Measurements from ENCODE around the gene EMILIN3. TPM values are rescaled to one million over a fixed set of nuclear protein-coding genes. Genes with fewer than 3 reads are reported as not detected.

EMILIN3 gene
- total RNA-seq, 2 experiments from 2014 or later: not detected

GRCh38 chr20:41398408-41398807 lies 31.8 kb upstream of the EMILIN3 start:
- DNase-seq (no peak), ATAC-seq (ENCODE audit: low read depth) (no peak)
- peaks cover 2% of the 10 kb centered on the region for H3K27me3 Mint-ChIP-seq
- no peak overlapping the region for H3K27ac Mint-ChIP-seq
- peaks cover 5% of the 10 kb centered on the region for H3K36me3 Mint-ChIP-seq
- H3K4me3 Mint-ChIP-seq: no peak overlapping the region
- no peaks in the 10 kb centered on the region for H3K9me3 Mint-ChIP-seq
- peaks cover 1% of the 10 kb centered on the region for H3K4me1 Mint-ChIP-seq
- POLR2A ChIA-PET: no interaction called here

GRCh38 chr20:41395667-41396664 lies 29.3 kb upstream of the EMILIN3 start:
- H3K36me3 Mint-ChIP-seq: no peaks in the 10 kb centered on the region
- peak overlapping the region; percentile 44 for H3K4me3 Mint-ChIP-seq
- ATAC-seq (ENCODE audit: low read depth) (no peak), DNase-seq (no peak)
- no peak overlapping the region for H3K27ac Mint-ChIP-seq
- peaks cover 2% of the 10 kb centered on the region for H3K27me3 Mint-ChIP-seq
- H3K4me1 Mint-ChIP-seq: no peaks in the 10 kb centered on the region
- POLR2A ChIA-PET: no interaction called here
- no peaks in the 10 kb centered on the region for H3K9me3 Mint-ChIP-seq

- no peaks in the 10 kb centered on the region for H3K4me1 Mint-ChIP-seq
- H3K27ac Mint-ChIP-seq: no peak overlapping the region
- no peak overlapping the region for H3K4me3 Mint-ChIP-seq
- no peak for DNase-seq
- H3K36me3 Mint-ChIP-seq: no peaks in the 10 kb centered on the region
- POLR2A ChIA-PET: no interaction called here
- H3K27me3 Mint-ChIP-seq: peaks cover 2% of the 10 kb centered on the region
- no peaks in the 10 kb centered on the region for H3K9me3 Mint-ChIP-seq
- no peak for ATAC-seq (ENCODE audit: low read depth)
Measured at GRCh38 chr20:41394931-41395666, 28.5 kb upstream of the EMILIN3 start.

GRCh38 chr20:41394081-41394480 lies 27.5 kb upstream of the EMILIN3 start:
- POLR2A ChIA-PET: no interaction called here
- H3K9me3 Mint-ChIP-seq: no peaks in the 10 kb centered on the region
- H3K27ac Mint-ChIP-seq: no peak overlapping the region
- ATAC-seq (ENCODE audit: low read depth) (no peak), DNase-seq (no peak)
- no peak overlapping the region for H3K4me3 Mint-ChIP-seq
- peaks cover 7% of the 10 kb centered on the region for H3K27me3 Mint-ChIP-seq
- H3K4me1 Mint-ChIP-seq: no peaks in the 10 kb centered on the region
- H3K36me3 Mint-ChIP-seq: no peaks in the 10 kb centered on the region

GRCh38 chr20:41393705-41394066 lies 27.1 kb upstream of the EMILIN3 start:
- Mint-ChIP-seq H3K4me1 (no peaks in the 10 kb centered on the region), H3K9me3 (no peaks in the 10 kb centered on the region), H3K27me3 (peaks cover 7% of the 10 kb centered on the region), H3K27ac (no peak overlapping the region), H3K4me3 (no peak overlapping the region), H3K36me3 (no peaks in the 10 kb centered on the region)
- POLR2A ChIA-PET: no interaction called here
- ATAC-seq (ENCODE audit: low read depth) (no peak), DNase-seq (no peak)

- POLR2A ChIA-PET: no interaction called here
- no peak for DNase-seq
- no peak overlapping the region for H3K4me3 Mint-ChIP-seq
- ATAC-seq (ENCODE audit: low read depth): no peak
- peaks cover 8% of the 10 kb centered on the region for H3K27me3 Mint-ChIP-seq
- H3K4me1 Mint-ChIP-seq: no peaks in the 10 kb centered on the region
- no peak overlapping the region for H3K27ac Mint-ChIP-seq
- no peaks in the 10 kb centered on the region for H3K36me3 Mint-ChIP-seq
- no peaks in the 10 kb centered on the region for H3K9me3 Mint-ChIP-seq
Measured at GRCh38 chr20:41392871-41393704, 26.5 kb upstream of the EMILIN3 start.

- DNase-seq (no peak), ATAC-seq (ENCODE audit: low read depth) (no peak)
- Mint-ChIP-seq H3K36me3 (no peaks in the 10 kb centered on the region), H3K27ac (no peak overlapping the region), H3K4me3 (no peak overlapping the region), H3K9me3 (no peaks in the 10 kb centered on the region), H3K27me3 (peaks cover 14% of the 10 kb centered on the region), H3K4me1 (no peaks in the 10 kb centered on the region)
- POLR2A ChIA-PET: no interaction called here
Measured at GRCh38 chr20:41392295-41392694, 25.7 kb upstream of the EMILIN3 start.

- no peak overlapping the region for H3K27ac Mint-ChIP-seq
- H3K27me3 Mint-ChIP-seq: peaks cover 17% of the 10 kb centered on the region
- H3K9me3 Mint-ChIP-seq: no peaks in the 10 kb centered on the region
- H3K4me3 Mint-ChIP-seq: no peak overlapping the region
- POLR2A ChIA-PET: no interaction called here
- DNase-seq (no peak), ATAC-seq (ENCODE audit: low read depth) (no peak)
- no peaks in the 10 kb centered on the region for H3K4me1 Mint-ChIP-seq
- H3K36me3 Mint-ChIP-seq: no peaks in the 10 kb centered on the region
Measured at GRCh38 chr20:41391587-41392001, 25.0 kb upstream of the EMILIN3 start.

- no peaks in the 10 kb centered on the region for H3K9me3 Mint-ChIP-seq
- ATAC-seq (ENCODE audit: low read depth): no peak
- no peaks in the 10 kb centered on the region for H3K4me1 Mint-ChIP-seq
- no peak for DNase-seq
- no peak overlapping the region for H3K4me3 Mint-ChIP-seq
- no peak overlapping the region for H3K27ac Mint-ChIP-seq
- peaks cover 17% of the 10 kb centered on the region for H3K27me3 Mint-ChIP-seq
- POLR2A ChIA-PET: no interaction called here
- no peaks in the 10 kb centered on the region for H3K36me3 Mint-ChIP-seq
Measured at GRCh38 chr20:41390889-41391288, 24.3 kb upstream of the EMILIN3 start.

GRCh38 chr20:41387444-41387851 lies 20.8 kb upstream of the EMILIN3 start:
- ATAC-seq (ENCODE audit: low read depth): no peak
- H3K36me3 Mint-ChIP-seq: no peaks in the 10 kb centered on the region

GRCh38 chr20:41386502-41387427 lies 20.1 kb upstream of the EMILIN3 start:
- Mint-ChIP-seq H3K27me3 (peaks cover 22% of the 10 kb centered on the region), H3K9me3 (peaks cover 2% of the 10 kb centered on the region), H3K4me3 (no peak overlapping the region), H3K36me3 (no peaks in the 10 kb centered on the region), H3K4me1 (no peaks in the 10 kb centered on the region), H3K27ac (no peak overlapping the region)
- no peak for ATAC-seq (ENCODE audit: low read depth)
- DNase-seq: no peak
- POLR2A ChIA-PET: no interaction called here

More at GRCh38 chr20:41387444-41387851, 20.8 kb upstream of the EMILIN3 start:
- H3K27ac Mint-ChIP-seq: no peak overlapping the region
- DNase-seq: no peak
- POLR2A ChIA-PET: no interaction called here
- no peak overlapping the region for H3K4me3 Mint-ChIP-seq
- peaks cover 17% of the 10 kb centered on the region for H3K27me3 Mint-ChIP-seq
- H3K9me3 Mint-ChIP-seq: peaks cover 2% of the 10 kb centered on the region
- H3K4me1 Mint-ChIP-seq: no peaks in the 10 kb centered on the region

- H3K27ac Mint-ChIP-seq: no peak overlapping the region
- DNase-seq (no peak), ATAC-seq (ENCODE audit: low read depth) (no peak)
- peaks cover 4% of the 10 kb centered on the region for H3K4me1 Mint-ChIP-seq
- H3K9me3 Mint-ChIP-seq: peaks cover 2% of the 10 kb centered on the region
- no peak overlapping the region for H3K4me3 Mint-ChIP-seq
- H3K27me3 Mint-ChIP-seq: peaks cover 44% of the 10 kb centered on the region
- POLR2A ChIA-PET: no interaction called here
- H3K36me3 Mint-ChIP-seq: no peaks in the 10 kb centered on the region
Measured at GRCh38 chr20:41382791-41383305, 16.2 kb upstream of the EMILIN3 start.
